Gastroesophageal sphincter (tissue), 4 donors: ENCODE data around the gene FAM53B. TPM values are rescaled to one million over a fixed set of nuclear protein-coding genes. Genes with fewer than 3 reads are reported as not detected.
A peak's percentile ranks its signal among the peaks of the same experiment; 100 is the strongest.

ENCODE experiments used
- ATAC-seq: fragments of 150-250 bp; one replicate; pipeline ENCODE4 v1.9.1; 2016; ENCODE audit warnings: mild to moderate bottlenecking, moderate library complexity
- H3K27ac ChIP-seq, 4 donors: fragments of 200-600 bp; sonication (generic) in 3 of 4; 1 replicate in 3 of 4; 2 replicates in 1 of 4; pipeline ENCODE4 v1.5.1; 2016 to 2019
- H3K27me3 ChIP-seq: fragments of 200-600 bp; sonication (generic); one replicate; pipeline ENCODE4 v1.5.1; 2019
- H3K36me3 ChIP-seq, 2 donors: fragments of 200-600 bp; sonication (generic); one replicate each; pipeline ENCODE4 v1.5.1; 2019; ENCODE audit warnings: control low read depth in 1 of 2
- H3K4me1 ChIP-seq, 3 donors: fragments of 200-600 bp; sonication (generic); 1 replicate in 2 of 3; 2 replicates in 1 of 3; pipeline ENCODE4 v1.5.1; 2016 to 2019; ENCODE audit warnings: control low read depth in 2 of 3
- H3K4me3 ChIP-seq, 2 donors: fragments of 200-600 bp; sonication (generic); one replicate each; pipeline ENCODE4 v1.5.1; 2019; ENCODE audit warnings: mild to moderate bottlenecking in 1 of 2, moderate library complexity in 1 of 2
- H3K9me3 ChIP-seq, 3 donors: fragments of 200-600 bp; sonication (generic); one replicate each; pipeline ENCODE4 v1.5.1; 2017 to 2019; ENCODE audit warnings: control low read depth in 2 of 3
- CTCF ChIP-seq, 4 experiments: fragments of 200-600 bp in 2 of 4; fragments of 450-650 bp in 2 of 4; sonication (generic) in 1 of 4; IDR thresholded peaks; one replicate each; pipeline ENCODE4 v1.5.1; 2017 to 2019; ENCODE audit warnings: antibody characterized with exemption in 4 of 4, mild to moderate bottlenecking in 2 of 4, moderate library complexity in 2 of 4
- EP300 ChIP-seq: sonication (generic); formaldehyde crosslinking; IDR thresholded peaks from one replicate; pipeline ENCODE4 v1.6.1; 2017; ENCODE audit warnings: antibody characterized with exemption, mild to moderate bottlenecking
- POLR2A ChIP-seq, 2 donors: fragments of 450-650 bp; IDR thresholded peaks; one replicate each; pipeline ENCODE4 v1.6.1; 2017; ENCODE audit warnings: antibody characterized with exemption in 2 of 2, mild to moderate bottlenecking in 2 of 2, moderate library complexity in 1 of 2
- POLR2AphosphoS5 ChIP-seq: sonication (generic); formaldehyde crosslinking; IDR thresholded peaks from one replicate; pipeline ENCODE4 v1.6.1; 2017; ENCODE audit warnings: antibody characterized with exemption
- WGBS, 2 donors: methylation state at CpG; one replicate each; pipeline ENCODE4 v1.1.5; 2018; ENCODE audit warnings: low coverage in 1 of 2; 5-methylcytosine and 5-hydroxymethylcytosine counted together
- total RNA-seq, 4 donors: library from RNA; depleted of rRNA; stranded (reverse); fragments of >200 nt; gene quantifications; one replicate each; pipeline ENCODE4 v1.1.0, GENCODE V29; 2016

The FAM53B gene
- total RNA-seq, 4 donors from 2014 or later = 24.5 to 33.0 (median 30.2) TPM

GRCh38 chr10:124586142-124586541 is 158.0 kb downstream of the FAM53B start:
- 93 to 100% methylated on average over 1 to 3 of the region's 3 CpGs for WGBS, 2 donors
- Histone ChIP-seq H3K4me3 (no peak overlapping the region), H3K9me3 (peaks cover 0 to under 1% (median 0%) of the 10 kb centered on the region in 3 donors), H3K27me3 (no peaks in the 10 kb centered on the region), H3K36me3 (no peaks in the 10 kb centered on the region), H3K27ac (no peak overlapping the region), H3K4me1 (peaks cover 0 to 26% (median 14%) of the 10 kb centered on the region in 3 donors)
- TF ChIP-seq POLR2A (IDR thresholded peaks at IDR 0.05) (no peak), POLR2AphosphoS5 (no peak), CTCF (IDR thresholded peaks at IDR 0.05) (no peak), EP300 (no peak)
- ATAC-seq = no peak

- H3K4me3 ChIP-seq = no peak overlapping the region
- no peaks in the 10 kb centered on the region for H3K36me3 ChIP-seq
- TF ChIP-seq POLR2A (IDR thresholded peaks at IDR 0.05) (no peak), POLR2AphosphoS5 (no peak), CTCF (IDR thresholded peaks at IDR 0.05) (no peak), EP300 (no peak)
- no peaks in the 10 kb centered on the region for H3K4me1 ChIP-seq
- ATAC-seq = peak; percentile 22
- H3K9me3 ChIP-seq = no peaks in the 10 kb centered on the region
- no peak overlapping the region for H3K27ac ChIP-seq
- no peaks in the 10 kb centered on the region for H3K27me3 ChIP-seq
- WGBS, 2 donors = no CpG with 5 or more reads among the region's 16 CpGs
Measured at GRCh38 chr10:124579011-124579399, 165.2 kb downstream of the FAM53B start.

GRCh38 chr10:124578231-124579010 is 165.8 kb downstream of the FAM53B start:
- Histone ChIP-seq H3K27ac (no peak overlapping the region), H3K4me1 (no peaks in the 10 kb centered on the region), H3K9me3 (no peaks in the 10 kb centered on the region), H3K27me3 (no peaks in the 10 kb centered on the region), H3K36me3 (no peaks in the 10 kb centered on the region), H3K4me3 (no peak overlapping the region)
- 60% methylated on average over 1 of the region's 23 CpGs; no CpG with 5 or more reads in 1 of the 2 donors for WGBS, 2 donors
- TF ChIP-seq POLR2A (IDR thresholded peaks at IDR 0.05) = no peak
- no peak for TF ChIP-seq POLR2AphosphoS5
- no peak for TF ChIP-seq CTCF (IDR thresholded peaks at IDR 0.05)
- no peak for TF ChIP-seq EP300
- no peak for ATAC-seq

- H3K4me1 ChIP-seq = no peaks in the 10 kb centered on the region
- H3K4me3 ChIP-seq = no peak overlapping the region
- no peak for ATAC-seq
- no peaks in the 10 kb centered on the region for H3K27me3 ChIP-seq
- WGBS, 2 donors = 93% methylated on average over 2 of the region's 3 CpGs; no CpG with 5 or more reads in 1 of the 2 donors
- H3K27ac ChIP-seq = no peak overlapping the region
- no peak for TF ChIP-seq CTCF (IDR thresholded peaks at IDR 0.05)
- no peak for TF ChIP-seq POLR2AphosphoS5
- TF ChIP-seq POLR2A (IDR thresholded peaks at IDR 0.05) = no peak
- TF ChIP-seq EP300 = no peak
- no peaks in the 10 kb centered on the region for H3K9me3 ChIP-seq
- no peaks in the 10 kb centered on the region for H3K36me3 ChIP-seq
Measured at GRCh38 chr10:124577651-124578050, 166.5 kb downstream of the FAM53B start.
